ENCODE measurements around the gene FAM171A1. TPM values are rescaled to one million over a fixed set of nuclear protein-coding genes. Genes with fewer than 3 reads are reported as not detected.

The FAM171A1 gene
- total RNA-seq, 1 donor from 2014 or later: 51.9 TPM

DNA sequence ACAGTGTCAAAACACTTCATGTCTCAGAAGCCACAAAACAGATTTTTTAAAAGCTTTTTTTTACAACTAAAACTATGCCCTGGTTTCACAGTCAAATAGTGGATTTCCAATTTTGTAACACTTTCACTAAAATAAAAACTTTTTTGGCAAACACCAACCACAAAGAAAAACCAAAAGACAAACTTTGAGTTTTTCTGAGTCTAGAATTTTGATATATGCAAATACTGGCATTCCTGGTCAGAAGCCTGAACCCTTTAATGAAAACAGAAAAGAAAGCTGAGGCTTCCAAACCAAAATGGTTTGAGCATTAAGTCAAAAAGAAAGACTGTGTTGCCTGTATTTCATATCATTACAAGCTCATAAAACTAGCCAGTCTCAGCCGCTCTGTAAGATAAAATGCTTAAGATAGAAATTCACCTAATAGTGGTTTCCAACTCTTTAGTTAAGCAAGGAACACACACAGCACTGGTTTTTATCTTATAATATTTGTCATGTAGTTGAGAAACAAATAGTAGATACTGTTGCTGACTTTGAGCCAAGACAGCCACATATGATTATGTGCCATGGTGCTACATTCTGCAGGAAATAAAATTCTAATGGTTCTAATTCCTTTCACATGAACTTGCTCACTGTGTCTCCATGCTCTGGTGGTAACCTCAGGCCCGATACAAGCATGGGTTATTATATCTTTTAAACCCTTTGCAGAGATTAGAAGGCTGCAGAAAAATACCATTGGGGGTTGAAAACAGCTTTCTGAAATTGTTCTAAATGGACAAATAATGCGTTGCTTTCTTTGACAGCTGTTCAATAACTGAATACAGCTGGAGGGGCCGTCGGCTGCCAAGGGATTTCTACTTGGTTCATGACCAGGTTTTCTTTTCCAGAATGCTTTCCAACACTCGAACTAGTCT lies 49.4 kb downstream of the FAM171A1 start:
- Mint-ChIP-seq H3K27ac (ENCODE audit: unreplicated experiment) (no peak overlapping the region), H3K36me3 (ENCODE audit: low read depth, unreplicated experiment) (peaks cover 10% of the 10 kb centered on the region), H3K9me3 (ENCODE audit: unreplicated experiment) (no peaks in the 10 kb centered on the region), H3K4me3 (ENCODE audit: unreplicated experiment) (no peak overlapping the region), H3K27me3 (ENCODE audit: low read depth, unreplicated experiment) (no peaks in the 10 kb centered on the region), H3K4me1 (ENCODE audit: low read depth, unreplicated experiment) (peaks cover 46% of the 10 kb centered on the region)
- no peaks in the 10 kb centered on the region for H3K27me3 ChIP-seq (ENCODE audit: insufficient read depth, low read length)
- H3K36me3 ChIP-seq (ENCODE audit: insufficient read depth, low read length): no peaks in the 10 kb centered on the region
- DNase-seq (ENCODE audit: low read depth): peak; percentile 61
- H4K20me1 ChIP-seq (ENCODE audit: insufficient read depth, low read length): peaks cover 63% of the 10 kb centered on the region
- H3K4me1 ChIP-seq (ENCODE audit: insufficient read depth, low read length): peaks cover 27% of the 10 kb centered on the region
- TF ChIP-seq EZH2 (IDR thresholded peaks at IDR 0.05; ENCODE audit: insufficient read depth, low read length): no peak
- TF ChIP-seq CTCF (IDR thresholded peaks at IDR 0.05; ENCODE audit: insufficient read depth, low read depth, low read length): no peak
- no peak overlapping the region for H3K27ac ChIP-seq (ENCODE audit: low read depth, low read length)
- peaks cover 41% of the 10 kb centered on the region for H3K79me2 ChIP-seq (ENCODE audit: insufficient read depth, low read length)
- H3K9ac ChIP-seq (ENCODE audit: low read length): no peak overlapping the region
- H2AFZ ChIP-seq (ENCODE audit: low read depth, low read length): no peak overlapping the region
- no peak overlapping the region for H3K4me3 ChIP-seq (ENCODE audit: insufficient read depth, low read depth, low read length)
- H3K4me2 ChIP-seq (ENCODE audit: low read length): no peak overlapping the region
- FAIRE-seq: peak; percentile 23
- no peaks in the 10 kb centered on the region for H3K9me3 ChIP-seq (ENCODE audit: insufficient read depth, low read depth, low read length)

GRCh38 chr10:15320522-15321203 lies 50.4 kb downstream of the FAM171A1 start:
- Histone ChIP-seq H3K4me3 (ENCODE audit: insufficient read depth, low read depth, low read length) (no peak overlapping the region), H3K27me3 (ENCODE audit: insufficient read depth, low read length) (no peaks in the 10 kb centered on the region), H3K9me3 (ENCODE audit: insufficient read depth, low read depth, low read length) (no peaks in the 10 kb centered on the region), H3K4me1 (ENCODE audit: insufficient read depth, low read length) (peaks cover 19% of the 10 kb centered on the region), H3K4me2 (ENCODE audit: low read length) (peak overlapping the region; percentile 1), H3K36me3 (ENCODE audit: insufficient read depth, low read length) (no peaks in the 10 kb centered on the region), H2AFZ (ENCODE audit: low read depth, low read length) (no peak overlapping the region), H3K27ac (ENCODE audit: low read depth, low read length) (no peak overlapping the region), H4K20me1 (ENCODE audit: insufficient read depth, low read length) (peaks cover 70% of the 10 kb centered on the region), H3K9ac (ENCODE audit: low read length) (no peak overlapping the region), H3K79me2 (ENCODE audit: insufficient read depth, low read length) (peaks cover 47% of the 10 kb centered on the region)
- no peak for TF ChIP-seq EZH2 (IDR thresholded peaks at IDR 0.05; ENCODE audit: insufficient read depth, low read length)
- peak; percentile 52 for FAIRE-seq
- no peaks in the 10 kb centered on the region for H3K9me3 Mint-ChIP-seq (ENCODE audit: unreplicated experiment)
- H3K4me1 Mint-ChIP-seq (ENCODE audit: low read depth, unreplicated experiment): peaks cover 47% of the 10 kb centered on the region
- peaks cover 8% of the 10 kb centered on the region for H3K36me3 Mint-ChIP-seq (ENCODE audit: low read depth, unreplicated experiment)
- H3K27me3 Mint-ChIP-seq (ENCODE audit: low read depth, unreplicated experiment): no peaks in the 10 kb centered on the region
- no peak overlapping the region for H3K27ac Mint-ChIP-seq (ENCODE audit: unreplicated experiment)
- DNase-seq (ENCODE audit: low read depth): peak; percentile 36
- no peak overlapping the region for H3K4me3 Mint-ChIP-seq (ENCODE audit: unreplicated experiment)

- Histone ChIP-seq H3K27ac (ENCODE audit: low read depth, low read length) (no peak overlapping the region), H3K79me2 (ENCODE audit: insufficient read depth, low read length) (peaks cover 50% of the 10 kb centered on the region), H3K4me1 (ENCODE audit: insufficient read depth, low read length) (peaks cover 13% of the 10 kb centered on the region), H4K20me1 (ENCODE audit: insufficient read depth, low read length) (peaks cover 69% of the 10 kb centered on the region), H3K4me2 (ENCODE audit: low read length) (no peak overlapping the region), H3K36me3 (ENCODE audit: insufficient read depth, low read length) (no peaks in the 10 kb centered on the region), H3K9me3 (ENCODE audit: insufficient read depth, low read depth, low read length) (no peaks in the 10 kb centered on the region), H3K27me3 (ENCODE audit: insufficient read depth, low read length) (no peaks in the 10 kb centered on the region), H3K4me3 (ENCODE audit: insufficient read depth, low read depth, low read length) (no peak overlapping the region), H2AFZ (ENCODE audit: low read depth, low read length) (no peak overlapping the region), H3K9ac (ENCODE audit: low read length) (no peak overlapping the region)
- no peaks in the 10 kb centered on the region for H3K27me3 Mint-ChIP-seq (ENCODE audit: low read depth, unreplicated experiment)
- no peak overlapping the region for H3K27ac Mint-ChIP-seq (ENCODE audit: unreplicated experiment)
- peaks cover 45% of the 10 kb centered on the region for H3K4me1 Mint-ChIP-seq (ENCODE audit: low read depth, unreplicated experiment)
- FAIRE-seq (no peak), DNase-seq (ENCODE audit: low read depth) (no peak)
- H3K9me3 Mint-ChIP-seq (ENCODE audit: unreplicated experiment): no peaks in the 10 kb centered on the region
- peaks cover 8% of the 10 kb centered on the region for H3K36me3 Mint-ChIP-seq (ENCODE audit: low read depth, unreplicated experiment)
- H3K4me3 Mint-ChIP-seq (ENCODE audit: unreplicated experiment): no peak overlapping the region
- TF ChIP-seq CTCF (IDR thresholded peaks at IDR 0.05; ENCODE audit: insufficient read depth, low read depth, low read length): no peak
- no peak for TF ChIP-seq EZH2 (IDR thresholded peaks at IDR 0.05; ENCODE audit: insufficient read depth, low read length)
These were observed 51.0 kb downstream of the FAM171A1 start for GRCh38 chr10:15320118-15320517.

Measured in astrocyte (in vitro differentiated cells and primary cell).